ENCODE data around the gene CNNM3. TPM values are rescaled to one million over a fixed set of nuclear protein-coding genes. Genes with fewer than 3 reads are reported as not detected.

Gene CNNM3
- total RNA-seq, 1 experiment from 2014 or later: 25.1 TPM

GRCh38 chr2:96879545-96880040, 63.5 kb downstream of the CNNM3 start:
- CTCF ChIA-PET: interaction anchor here (1.4 kb wide), 1 partner anchor 12 kb away, joined by 4 read pairs; no protein-coding TSS in a partner anchor
- H3K27ac Mint-ChIP-seq (ENCODE audit: unreplicated experiment): no peak overlapping the region
- H3K27me3 Mint-ChIP-seq (ENCODE audit: unreplicated experiment): peaks cover 53% of the 10 kb centered on the region
- BruUV-seq (replicated peaks): no TSS peak
- intact Hi-C loops (cut with micrococcal nuclease; ENCODE audit: unreplicated experiment): no loop called here
- no peak for TF ChIP-seq CTCF (IDR thresholded peaks at IDR 0.05; ENCODE audit: unreplicated experiment)
- DNase-seq: no peak
- no peaks in the 10 kb centered on the region for H3K36me3 Mint-ChIP-seq (ENCODE audit: insufficient read depth, unreplicated experiment)
- H3K4me1 Mint-ChIP-seq (ENCODE audit: low read depth, unreplicated experiment): peaks cover 6% of the 10 kb centered on the region
- H3K4me3 Mint-ChIP-seq (ENCODE audit: low read depth, unreplicated experiment): no peak overlapping the region
- H3K9me3 Mint-ChIP-seq (ENCODE audit: low read depth, unreplicated experiment): no peaks in the 10 kb centered on the region

GRCh38 chr2:96880891-96881273, 64.8 kb downstream of the CNNM3 start:
- CTCF ChIA-PET: interaction anchor here (0.5 to 1.4 kb wide), 3 partner anchors 10 to 624 kb away, joined by 4 to 6 read pairs (median 4); no protein-coding TSS in a partner anchor
- intact Hi-C loops (cut with micrococcal nuclease; ENCODE audit: unreplicated experiment): no loop called here
- H3K36me3 Mint-ChIP-seq (ENCODE audit: insufficient read depth, unreplicated experiment): no peaks in the 10 kb centered on the region
- peaks cover 11% of the 10 kb centered on the region for H3K4me1 Mint-ChIP-seq (ENCODE audit: low read depth, unreplicated experiment)
- no peak overlapping the region for H3K27ac Mint-ChIP-seq (ENCODE audit: unreplicated experiment)
- BruUV-seq (replicated peaks): no TSS peak
- no peak overlapping the region for H3K4me3 Mint-ChIP-seq (ENCODE audit: low read depth, unreplicated experiment)
- DNase-seq: no peak
- no peaks in the 10 kb centered on the region for H3K9me3 Mint-ChIP-seq (ENCODE audit: low read depth, unreplicated experiment)
- H3K27me3 Mint-ChIP-seq (ENCODE audit: unreplicated experiment): peaks cover 45% of the 10 kb centered on the region
- no peak for TF ChIP-seq CTCF (IDR thresholded peaks at IDR 0.05; ENCODE audit: unreplicated experiment)

GRCh38 chr2:96881349-96882195, 65.5 kb downstream of the CNNM3 start:
- intact Hi-C loops (cut with micrococcal nuclease; ENCODE audit: unreplicated experiment): no loop called here
- no peak overlapping the region for H3K27ac Mint-ChIP-seq (ENCODE audit: unreplicated experiment)

GRCh38 chr2:96882230-96882629, 66.2 kb downstream of the CNNM3 start:
- H3K4me1 Mint-ChIP-seq (ENCODE audit: low read depth, unreplicated experiment): peaks cover 22% of the 10 kb centered on the region
- H3K4me3 Mint-ChIP-seq (ENCODE audit: low read depth, unreplicated experiment): no peak overlapping the region
- CTCF ChIA-PET: no interaction called here
- H3K27me3 Mint-ChIP-seq (ENCODE audit: unreplicated experiment): peaks cover 33% of the 10 kb centered on the region
- H3K36me3 Mint-ChIP-seq (ENCODE audit: insufficient read depth, unreplicated experiment): no peaks in the 10 kb centered on the region
- no peak for DNase-seq
- H3K9me3 Mint-ChIP-seq (ENCODE audit: low read depth, unreplicated experiment): no peaks in the 10 kb centered on the region
- intact Hi-C loops (cut with micrococcal nuclease; ENCODE audit: unreplicated experiment): no loop called here
- BruUV-seq (replicated peaks): no TSS peak
- H3K27ac Mint-ChIP-seq (ENCODE audit: unreplicated experiment): no peak overlapping the region
- no peak for TF ChIP-seq CTCF (IDR thresholded peaks at IDR 0.05; ENCODE audit: unreplicated experiment)

More at GRCh38 chr2:96881349-96882195, 65.5 kb downstream of the CNNM3 start:
- H3K4me1 Mint-ChIP-seq (ENCODE audit: low read depth, unreplicated experiment): peaks cover 18% of the 10 kb centered on the region
- H3K4me3 Mint-ChIP-seq (ENCODE audit: low read depth, unreplicated experiment): no peak overlapping the region
- DNase-seq: no peak
- no TSS peak for BruUV-seq (replicated peaks)
- H3K9me3 Mint-ChIP-seq (ENCODE audit: low read depth, unreplicated experiment): no peaks in the 10 kb centered on the region
- CTCF ChIA-PET: interaction anchor here (0.5 to 0.6 kb wide), 2 partner anchors 128 to 625 kb away, joined by 4 to 6 read pairs; no protein-coding TSS in a partner anchor
- no peak for TF ChIP-seq CTCF (IDR thresholded peaks at IDR 0.05; ENCODE audit: unreplicated experiment)
- no peaks in the 10 kb centered on the region for H3K36me3 Mint-ChIP-seq (ENCODE audit: insufficient read depth, unreplicated experiment)
- H3K27me3 Mint-ChIP-seq (ENCODE audit: unreplicated experiment): peaks cover 38% of the 10 kb centered on the region

Measured in Calu3 (cell line).